T-helper 1 cell treated with Interleukin-12 subunit alpha and Interleukin-12 subunit beta and Interleukin-4 antibody, amounts not matched to agents 30 ng/mL and 1 ng/mL, for 36 hours (primary cell): ENCODE results near the gene WNT9B. TPM values are rescaled to one million over a fixed set of nuclear protein-coding genes. Genes with fewer than 3 reads are reported as not detected.

Experiments
- total RNA-seq: library from RNA; stranded (reverse); gene quantifications from 2 replicates; pipeline ENCODE4 v1.2.3, GENCODE V29; 2022

Gene WNT9B
- total RNA-seq, 1 donor from 2014 or later = not detected

Other genes starting within 250 kb of the WNT9B start
- gene WNT3, start 32.9 kb upstream of the WNT9B start, total RNA-seq = not detected in 2 replicates
- 64.8 and 67.1 TPM in 2 replicates for gene GOSR2, start 71.6 kb downstream of the WNT9B start, total RNA-seq
- gene RPRML, start 127.7 kb downstream of the WNT9B start, total RNA-seq = not detected in 2 replicates